Cerebellar nuclear complex (tissue), 1 donor: ENCODE measurements around the gene VPS35.

Experiments used
- DNase-seq, 2 experiments: peaks; one replicate each; lab custom pipeline; 2025; lab: John Stamatoyannopoulos, UW

VPS35 gene

GRCh38 chr16:46613352-46613751, 75.6 kb downstream of the VPS35 start:
- DNase-seq: no peak

- no peak for DNase-seq
Measured at GRCh38 chr16:46612121-46612520, 76.9 kb downstream of the VPS35 start.

DNA sequence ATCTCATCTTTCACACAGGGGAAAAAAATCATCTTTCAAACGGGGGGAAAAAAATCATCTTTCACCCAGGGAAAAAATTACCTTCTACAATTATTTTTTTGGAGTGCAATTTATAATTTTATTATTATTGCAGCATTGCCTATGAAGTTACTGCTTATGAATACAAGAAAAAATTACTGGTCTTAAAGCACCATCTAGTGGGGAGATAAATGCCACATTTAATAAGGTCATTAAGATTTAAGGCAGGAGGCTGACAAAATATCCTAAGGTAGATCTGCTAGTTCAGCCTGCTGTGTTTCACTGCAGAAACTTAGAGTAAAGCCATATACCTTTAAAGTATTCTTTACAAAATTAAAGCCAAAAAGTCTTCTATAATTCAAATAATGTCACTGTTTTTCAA, 81.4 kb downstream of the VPS35 start:
- DNase-seq: no peak

DNA sequence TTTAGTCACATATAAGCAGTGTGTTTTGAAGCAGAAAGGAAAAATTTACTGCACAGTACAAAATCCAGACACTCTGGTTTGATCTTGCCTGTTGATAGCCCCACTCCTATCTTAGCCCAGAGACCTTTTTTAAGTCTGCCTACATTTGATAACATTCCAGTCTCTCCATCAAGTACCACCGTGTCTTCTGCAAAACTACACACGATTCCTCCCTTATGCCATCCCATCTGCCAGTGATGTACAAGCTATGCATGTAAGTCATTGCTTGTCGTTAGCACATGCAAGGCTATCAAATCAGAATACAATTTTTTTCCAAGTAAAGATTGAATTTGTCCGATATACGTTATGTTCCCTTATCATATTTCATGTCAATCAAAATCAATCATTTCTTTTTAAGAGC, 82.7 kb downstream of the VPS35 start:
- DNase-seq: no peak
